Stomach (tissue), 9 donors: ENCODE measurements around the gene XRCC4. TPM values are rescaled to one million over a fixed set of nuclear protein-coding genes. Genes with fewer than 3 reads are reported as not detected.
A peak's percentile ranks its signal among the peaks of the same experiment; 100 is the strongest.

Source experiments
- DNase-seq, 2 donors: peaks; one replicate each; pipeline versions ENCODE4 v3.0.0 to v3.0.0-alpha.2; 2013 to 2019
- H3K27ac ChIP-seq, 5 donors: fragments of 200-600 bp in 4 of 5; sonication (generic) in 4 of 5; one replicate each; pipeline ENCODE4 v1.5.1; 2013 to 2019; ENCODE audit warnings: mild to moderate bottlenecking in 1 of 5, moderate library complexity in 1 of 5
- H3K27me3 ChIP-seq, 3 donors: fragments of 200-600 bp; sonication (generic); one replicate each; pipeline ENCODE4 v1.5.1; 2017 to 2019; ENCODE audit warnings: mixed run types in 1 of 3
- H3K36me3 ChIP-seq, 4 donors: fragments of 200-600 bp; sonication (generic); 1 replicate in 3 of 4; 2 replicates in 1 of 4; pipeline ENCODE4 v1.5.1; 2016 to 2019
- H3K4me1 ChIP-seq, 4 donors: fragments of 200-600 bp; sonication (generic); one replicate each; pipeline ENCODE4 v1.5.1; 2016 to 2019
- H3K4me3 ChIP-seq, 4 donors: fragments of 200-600 bp; sonication (generic) in 3 of 4; one replicate each; pipeline ENCODE4 v1.5.1; 2016 to 2019; ENCODE audit warnings: mild to moderate bottlenecking in 1 of 4
- H3K9me3 ChIP-seq, 4 donors: fragments of 200-600 bp; sonication (generic); one replicate each; pipeline ENCODE4 v1.5.1; 2016 to 2019
- EP300 ChIP-seq: sonication (generic); formaldehyde crosslinking; IDR thresholded peaks from one replicate; pipeline ENCODE4 v1.6.1; 2017; ENCODE audit warnings: antibody characterized with exemption
- POLR2A ChIP-seq, 4 donors: fragments of 450-650 bp; IDR thresholded peaks; one replicate each; pipeline ENCODE4 v1.6.1; 2016; ENCODE audit warnings: antibody characterized with exemption in 4 of 4, control low read depth in 2 of 4, mild to moderate bottlenecking in 1 of 4, moderate library complexity in 1 of 4
- POLR2AphosphoS5 ChIP-seq, 3 donors: sonication (generic); formaldehyde crosslinking; IDR thresholded peaks; one replicate each; pipeline ENCODE4 v1.6.1; 2016; ENCODE audit warnings: antibody characterized with exemption in 3 of 3
- WGBS, 5 donors: extraction: QIAGEN DNeasy Blood & Tissue Kit in 3 of 5; methylation state at CpG; one replicate each; pipeline versions ENCODE4 v1.1.5 to v1.1.7; 2013 to 2018; 5-methylcytosine and 5-hydroxymethylcytosine counted together
- intact Hi-C: fragments of 100-400 bp; cut with DNase I; formaldehyde crosslinking; loops from one replicate; pipeline ENCODE4 v1.15.1; 2023; ENCODE audit warnings: low total_unique reads
- polyA plus RNA-seq, 3 donors: library from polyadenylated mRNA; stranded (reverse); fragments of 200-250 nt; gene quantifications; one replicate each; pipeline ENCODE4 v1.2.3, GENCODE V29; 2013
- total RNA-seq, 5 donors: library from RNA; depleted of rRNA; stranded (reverse); fragments of >200 nt; gene quantifications; one replicate each; pipeline versions ENCODE4 v1.1.0 to v1.2.3, GENCODE V29; 2014 to 2016
- TF ChIP-seq, protein P1 (sequence below), 7 experiments: fragments of 450-650 bp in 4 of 7; fragments of 200-600 bp in 3 of 7; sonication (generic) in 3 of 7; IDR thresholded peaks; one replicate each; pipeline ENCODE4 v1.5.1; 2016 to 2019; ENCODE audit warnings: antibody characterized with exemption in 7 of 7, control low read depth in 2 of 7, mild to moderate bottlenecking in 1 of 7
- donor health status: healthy with polysubstance abuse.
- donor health status: Bipolar disorder and iron deficiency.
- donor health status: healthy.

The XRCC4 gene
- total and polyA plus RNA-seq, 8 donors = 0.45 to 14.2 (median 8.4) TPM; not detected in 1

DNA sequence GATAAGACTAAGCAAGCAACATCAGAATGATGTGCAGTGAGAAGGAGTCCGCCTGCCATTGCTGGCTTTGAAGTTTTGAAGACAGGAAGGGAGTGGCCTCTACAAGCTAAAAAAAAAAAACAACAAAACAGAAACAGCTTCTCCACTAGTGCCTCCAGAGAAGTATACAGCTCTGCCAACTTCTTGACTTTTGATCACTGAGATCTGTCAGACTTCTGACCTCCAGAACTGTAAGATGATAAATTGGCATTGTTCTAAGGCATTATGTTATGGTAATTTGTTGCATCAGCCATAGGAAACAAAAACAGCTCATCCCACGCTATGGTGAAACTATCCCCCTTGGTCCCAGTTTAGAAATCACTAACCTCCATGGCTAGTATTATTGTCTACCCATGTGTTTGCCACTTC is 263.2 kb downstream of the XRCC4 start:
- Histone ChIP-seq H3K4me1 (no peaks in the 10 kb centered on the region), H3K27me3 (no peaks in the 10 kb centered on the region), H3K4me3 (no peak overlapping the region), H3K27ac (no peak overlapping the region), H3K9me3 (no peaks in the 10 kb centered on the region), H3K36me3 (no peaks in the 10 kb centered on the region)
- WGBS, 5 donors = 74 to 89% (median 78%) methylated on average over 2 of the region's 2 CpGs
- TF ChIP-seq, protein P1, sequence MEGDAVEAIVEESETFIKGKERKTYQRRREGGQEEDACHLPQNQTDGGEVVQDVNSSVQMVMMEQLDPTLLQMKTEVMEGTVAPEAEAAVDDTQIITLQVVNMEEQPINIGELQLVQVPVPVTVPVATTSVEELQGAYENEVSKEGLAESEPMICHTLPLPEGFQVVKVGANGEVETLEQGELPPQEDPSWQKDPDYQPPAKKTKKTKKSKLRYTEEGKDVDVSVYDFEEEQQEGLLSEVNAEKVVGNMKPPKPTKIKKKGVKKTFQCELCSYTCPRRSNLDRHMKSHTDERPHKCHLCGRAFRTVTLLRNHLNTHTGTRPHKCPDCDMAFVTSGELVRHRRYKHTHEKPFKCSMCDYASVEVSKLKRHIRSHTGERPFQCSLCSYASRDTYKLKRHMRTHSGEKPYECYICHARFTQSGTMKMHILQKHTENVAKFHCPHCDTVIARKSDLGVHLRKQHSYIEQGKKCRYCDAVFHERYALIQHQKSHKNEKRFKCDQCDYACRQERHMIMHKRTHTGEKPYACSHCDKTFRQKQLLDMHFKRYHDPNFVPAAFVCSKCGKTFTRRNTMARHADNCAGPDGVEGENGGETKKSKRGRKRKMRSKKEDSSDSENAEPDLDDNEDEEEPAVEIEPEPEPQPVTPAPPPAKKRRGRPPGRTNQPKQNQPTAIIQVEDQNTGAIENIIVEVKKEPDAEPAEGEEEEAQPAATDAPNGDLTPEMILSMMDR (IDR thresholded peaks at IDR 0.05) = no peak
- no peak for TF ChIP-seq POLR2AphosphoS5 (IDR thresholded peaks at IDR 0.05)
- no peak for TF ChIP-seq POLR2A (IDR thresholded peaks at IDR 0.05)
- no peak for TF ChIP-seq EP300
- intact Hi-C loops = no loop called here
- peak in 1 of 2 donors; percentile 11 for DNase-seq

- H3K4me3 ChIP-seq = no peak overlapping the region
- no peaks in the 10 kb centered on the region for H3K4me1 ChIP-seq
- WGBS, 5 donors = 73 to 86% (median 81%) methylated on average over 3 of the region's 3 CpGs
- intact Hi-C loops = no loop called here
- no peaks in the 10 kb centered on the region for H3K9me3 ChIP-seq
- no peak overlapping the region for H3K27ac ChIP-seq
- no peaks in the 10 kb centered on the region for H3K36me3 ChIP-seq
- no peak for DNase-seq
- no peaks in the 10 kb centered on the region for H3K27me3 ChIP-seq
- TF ChIP-seq, protein P1 (IDR thresholded peaks at IDR 0.05) = no peak
- TF ChIP-seq EP300 (no peak), POLR2AphosphoS5 (IDR thresholded peaks at IDR 0.05) (no peak), POLR2A (IDR thresholded peaks at IDR 0.05) (no peak)
Measured at GRCh38 chr5:83341815-83342334, 264.5 kb downstream of the XRCC4 start.

- no peaks in the 10 kb centered on the region for H3K4me1 ChIP-seq
- no peak overlapping the region for H3K27ac ChIP-seq
- intact Hi-C loops = no loop called here
- DNase-seq = no peak
- no peak for TF ChIP-seq POLR2A (IDR thresholded peaks at IDR 0.05)
- no peak for TF ChIP-seq POLR2AphosphoS5 (IDR thresholded peaks at IDR 0.05)
- TF ChIP-seq, protein P1 (IDR thresholded peaks at IDR 0.05) = no peak
- no peak for TF ChIP-seq EP300
- WGBS, 5 donors = 77 to 97% (median 85%) methylated on average over 2 of the region's 2 CpGs
- no peaks in the 10 kb centered on the region for H3K27me3 ChIP-seq
- no peaks in the 10 kb centered on the region for H3K36me3 ChIP-seq
- H3K9me3 ChIP-seq = peaks cover 0 to 5% (median 2%) of the 10 kb centered on the region in 4 donors
- H3K4me3 ChIP-seq = no peak overlapping the region
Measured at GRCh38 chr5:83342465-83342864, 265.1 kb downstream of the XRCC4 start.

- TF ChIP-seq POLR2A (IDR thresholded peaks at IDR 0.05) (no peak), POLR2AphosphoS5 (IDR thresholded peaks at IDR 0.05) (no peak), EP300 (no peak)
- TF ChIP-seq, protein P1 (IDR thresholded peaks at IDR 0.05) = no peak
- peak in 1 of 2 donors; percentile 7 for DNase-seq
- Histone ChIP-seq H3K4me3 (no peak overlapping the region), H3K4me1 (no peaks in the 10 kb centered on the region), H3K36me3 (no peaks in the 10 kb centered on the region), H3K9me3 (peaks cover 0 to 13% (median 9%) of the 10 kb centered on the region in 4 donors), H3K27ac (no peak overlapping the region), H3K27me3 (no peaks in the 10 kb centered on the region)
- WGBS, 5 donors = 42 to 57% (median 51%) methylated on average over 2 of the region's 2 CpGs
- intact Hi-C loops = no loop called here
Measured at GRCh38 chr5:83343299-83343698, 266.0 kb downstream of the XRCC4 start.
